Stomach smooth muscle (tissue), 2 donors: ENCODE data around the gene ITGB6.

Experiments used
- H3K27ac ChIP-seq: one replicate; pipeline ENCODE4 v1.7.0; 2013; ENCODE audit warnings: mild to moderate bottlenecking, low read length, inconsistent platforms
- H3K27me3 ChIP-seq, 2 donors: one replicate each; pipeline ENCODE4 v1.7.0; 2013; ENCODE audit warnings: low read length in 2 of 2; ENCODE audit not compliant: insufficient read depth in 2 of 2, control insufficient read depth in 1 of 2
- H3K36me3 ChIP-seq, 2 donors: one replicate each; pipeline ENCODE4 v1.7.0; 2013; ENCODE audit warnings: low read length in 2 of 2; ENCODE audit not compliant: control insufficient read depth in 2 of 2, insufficient read depth in 2 of 2
- H3K4me1 ChIP-seq: one replicate; pipeline ENCODE4 v1.7.0; 2013; ENCODE audit warnings: low read length; ENCODE audit not compliant: control insufficient read depth, insufficient read depth
- H3K4me3 ChIP-seq, 2 donors: one replicate each; pipeline ENCODE4 v1.7.0; 2013; ENCODE audit warnings: low read length in 2 of 2
- H3K9ac ChIP-seq, 2 donors: one replicate each; pipeline ENCODE4 v1.7.0; 2013; ENCODE audit warnings: low read length in 2 of 2, mild to moderate bottlenecking in 1 of 2
- H3K9me3 ChIP-seq, 2 donors: one replicate each; pipeline ENCODE4 v1.7.0; 2013; ENCODE audit warnings: low read length in 2 of 2; ENCODE audit not compliant: control insufficient read depth in 2 of 2
- donor health status: healthy.
- donor health status: Pancreatic carcinoma.

Gene ITGB6, protein sequence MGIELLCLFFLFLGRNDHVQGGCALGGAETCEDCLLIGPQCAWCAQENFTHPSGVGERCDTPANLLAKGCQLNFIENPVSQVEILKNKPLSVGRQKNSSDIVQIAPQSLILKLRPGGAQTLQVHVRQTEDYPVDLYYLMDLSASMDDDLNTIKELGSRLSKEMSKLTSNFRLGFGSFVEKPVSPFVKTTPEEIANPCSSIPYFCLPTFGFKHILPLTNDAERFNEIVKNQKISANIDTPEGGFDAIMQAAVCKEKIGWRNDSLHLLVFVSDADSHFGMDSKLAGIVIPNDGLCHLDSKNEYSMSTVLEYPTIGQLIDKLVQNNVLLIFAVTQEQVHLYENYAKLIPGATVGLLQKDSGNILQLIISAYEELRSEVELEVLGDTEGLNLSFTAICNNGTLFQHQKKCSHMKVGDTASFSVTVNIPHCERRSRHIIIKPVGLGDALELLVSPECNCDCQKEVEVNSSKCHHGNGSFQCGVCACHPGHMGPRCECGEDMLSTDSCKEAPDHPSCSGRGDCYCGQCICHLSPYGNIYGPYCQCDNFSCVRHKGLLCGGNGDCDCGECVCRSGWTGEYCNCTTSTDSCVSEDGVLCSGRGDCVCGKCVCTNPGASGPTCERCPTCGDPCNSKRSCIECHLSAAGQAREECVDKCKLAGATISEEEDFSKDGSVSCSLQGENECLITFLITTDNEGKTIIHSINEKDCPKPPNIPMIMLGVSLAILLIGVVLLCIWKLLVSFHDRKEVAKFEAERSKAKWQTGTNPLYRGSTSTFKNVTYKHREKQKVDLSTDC

DNA sequence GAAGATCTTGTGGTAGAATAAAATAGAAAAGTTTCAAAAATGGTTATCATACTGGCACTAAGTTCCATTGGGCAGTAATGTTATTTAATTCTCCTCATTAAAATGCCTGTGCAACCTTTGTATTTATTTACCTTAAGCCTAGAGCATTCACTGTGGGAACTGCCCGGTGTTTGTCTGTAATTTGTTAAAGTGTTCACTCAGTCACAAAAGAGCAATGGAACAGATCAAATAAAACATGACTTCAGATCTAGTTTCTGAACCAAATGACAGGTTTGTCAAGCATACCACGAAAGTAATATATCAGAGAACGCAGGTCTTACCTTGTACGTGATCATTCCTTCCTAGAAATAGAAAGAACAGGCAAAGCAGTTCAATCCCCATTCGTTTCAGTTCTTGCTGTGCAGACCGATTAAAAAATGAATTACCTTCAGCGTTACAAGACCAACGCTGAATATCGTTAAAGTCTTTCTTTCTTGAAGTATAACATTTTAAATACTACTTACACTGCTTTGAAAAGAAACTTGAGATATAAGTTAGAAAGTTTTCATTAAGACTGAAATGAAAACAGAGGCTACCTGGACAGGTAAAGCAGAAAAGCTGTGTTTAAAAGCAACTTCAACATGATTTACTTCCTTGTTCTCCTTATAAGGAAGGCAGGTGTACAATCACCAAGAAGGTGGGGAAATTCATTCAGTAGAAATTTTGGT lies at the start of gene ITGB6:
ITGB6 (minus strand) TSS at position 590 of the 707 bp plus-strand sequence; CDS start at position 381, 209 bp downstream.
- Histone ChIP-seq H3K36me3 (no peaks in the 10 kb centered on the region), H3K4me1 (no peaks in the 10 kb centered on the region), H3K27me3 (no peaks in the 10 kb centered on the region), H3K9me3 (no peaks in the 10 kb centered on the region), H3K27ac (no peak within 1 kb of the TSS), H3K9ac (no peak within 1 kb of the TSS), H3K4me3 (no peak within 1 kb of the TSS)

DNA sequence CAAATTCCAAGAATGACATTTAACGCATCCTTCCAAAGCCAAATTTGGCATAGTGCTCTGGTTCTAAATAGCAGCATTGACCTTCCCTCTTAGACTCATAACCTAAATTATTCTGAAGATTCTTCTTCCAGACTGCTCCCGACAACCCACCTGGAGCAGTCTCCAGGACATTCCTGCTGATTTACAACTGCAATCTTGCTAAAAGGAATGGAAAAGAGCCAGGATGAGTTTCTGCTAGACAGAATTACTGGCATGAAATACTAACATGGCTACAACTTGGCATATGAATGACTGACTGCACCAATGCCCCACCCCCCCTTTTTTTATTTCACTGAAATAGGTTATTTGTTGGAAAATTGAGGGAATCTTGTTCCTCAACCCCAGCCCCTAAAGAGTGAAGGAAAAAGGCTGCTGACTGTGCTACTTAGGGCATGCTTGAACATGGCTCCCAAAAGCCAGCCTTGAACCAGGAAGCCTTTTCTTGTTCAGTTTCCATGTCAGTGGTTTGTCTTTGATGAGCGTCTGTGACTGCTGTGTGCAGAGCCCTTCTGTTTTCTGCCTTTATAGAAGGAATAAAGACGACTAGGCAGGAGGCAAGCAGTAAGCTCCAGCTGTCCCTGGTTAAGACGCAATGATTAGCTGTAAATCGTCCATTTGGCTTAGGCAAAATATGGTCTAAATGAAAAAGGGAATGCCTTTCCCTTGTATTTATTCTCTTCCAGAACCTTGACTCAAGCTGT lies 47.4 kb upstream of the ITGB6 start:
- Histone ChIP-seq H3K9me3 (no peaks in the 10 kb centered on the region), H3K4me3 (no peak overlapping the region), H3K27me3 (no peaks in the 10 kb centered on the region), H3K9ac (no peak overlapping the region), H3K36me3 (no peaks in the 10 kb centered on the region), H3K4me1 (peaks cover 9% of the 10 kb centered on the region), H3K27ac (no peak overlapping the region)

GRCh38 chr2:160246356-160246755 lies 46.3 kb upstream of the ITGB6 start:
- no peak overlapping the region for H3K27ac ChIP-seq
- H3K27me3 ChIP-seq: no peaks in the 10 kb centered on the region
- no peak overlapping the region for H3K4me3 ChIP-seq
- H3K4me1 ChIP-seq: peaks cover 14% of the 10 kb centered on the region
- H3K9me3 ChIP-seq: no peaks in the 10 kb centered on the region
- H3K9ac ChIP-seq: no peak overlapping the region
- H3K36me3 ChIP-seq: no peaks in the 10 kb centered on the region

- H3K4me1 ChIP-seq: peaks cover 14% of the 10 kb centered on the region
- H3K9ac ChIP-seq: no peak overlapping the region
- H3K27me3 ChIP-seq: no peaks in the 10 kb centered on the region
- no peak overlapping the region for H3K27ac ChIP-seq
- H3K4me3 ChIP-seq: no peak overlapping the region
- H3K9me3 ChIP-seq: no peaks in the 10 kb centered on the region
- no peaks in the 10 kb centered on the region for H3K36me3 ChIP-seq
Observed at GRCh38 chr2:160245614-160246155, 45.6 kb upstream of the ITGB6 start.

- H3K9ac ChIP-seq: no peak overlapping the region
- no peaks in the 10 kb centered on the region for H3K9me3 ChIP-seq
- H3K4me3 ChIP-seq: no peak overlapping the region
- no peaks in the 10 kb centered on the region for H3K36me3 ChIP-seq
- H3K4me1 ChIP-seq: peaks cover 14% of the 10 kb centered on the region
- H3K27ac ChIP-seq: no peak overlapping the region
- H3K27me3 ChIP-seq: no peaks in the 10 kb centered on the region
Observed at GRCh38 chr2:160242893-160243564, 43.0 kb upstream of the ITGB6 start.

GRCh38 chr2:160241251-160242137 lies 41.4 kb upstream of the ITGB6 start:
- no peaks in the 10 kb centered on the region for H3K27me3 ChIP-seq
- peaks cover 14% of the 10 kb centered on the region for H3K4me1 ChIP-seq
- no peaks in the 10 kb centered on the region for H3K36me3 ChIP-seq
- H3K9ac ChIP-seq: no peak overlapping the region
- H3K9me3 ChIP-seq: no peaks in the 10 kb centered on the region
- no peak overlapping the region for H3K27ac ChIP-seq
- H3K4me3 ChIP-seq: no peak overlapping the region

DNA sequence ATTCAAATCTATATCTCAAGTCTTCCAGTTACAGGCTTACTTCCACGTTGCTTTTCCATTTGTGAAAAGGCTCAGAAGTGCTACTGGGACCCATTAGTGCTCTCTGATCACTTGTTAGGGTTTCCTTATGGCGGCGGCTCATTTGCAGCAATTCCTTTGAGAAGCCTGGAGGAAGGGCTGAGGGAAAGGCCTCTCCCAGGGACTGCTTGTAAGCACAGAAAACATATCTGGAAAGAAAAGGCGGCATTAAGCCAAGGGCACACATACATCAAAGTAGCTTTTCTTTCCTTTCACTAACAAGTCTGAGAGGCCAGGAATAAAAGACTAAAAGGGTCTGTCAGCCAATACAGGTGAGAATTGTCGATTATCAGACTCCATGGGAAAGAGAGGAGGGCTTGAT lies 39.4 kb upstream of the ITGB6 start:
- Histone ChIP-seq H3K36me3 (no peaks in the 10 kb centered on the region), H3K9ac (no peak overlapping the region), H3K9me3 (no peaks in the 10 kb centered on the region), H3K27ac (no peak overlapping the region), H3K4me1 (peaks cover 14% of the 10 kb centered on the region), H3K4me3 (no peak overlapping the region), H3K27me3 (no peaks in the 10 kb centered on the region)

GRCh38 chr2:160238392-160238791 lies 38.3 kb upstream of the ITGB6 start:
- Histone ChIP-seq H3K27ac (no peak overlapping the region), H3K4me3 (no peak overlapping the region), H3K9me3 (no peaks in the 10 kb centered on the region), H3K27me3 (no peaks in the 10 kb centered on the region), H3K9ac (no peak overlapping the region), H3K4me1 (peaks cover 11% of the 10 kb centered on the region), H3K36me3 (no peaks in the 10 kb centered on the region)

GRCh38 chr2:160232905-160233475 lies 32.9 kb upstream of the ITGB6 start:
- no peak overlapping the region for H3K4me3 ChIP-seq
- H3K27me3 ChIP-seq: no peaks in the 10 kb centered on the region
- H3K27ac ChIP-seq: no peak overlapping the region

More at GRCh38 chr2:160232905-160233475, 32.9 kb upstream of the ITGB6 start:
- H3K4me1 ChIP-seq: no peaks in the 10 kb centered on the region
- no peak overlapping the region for H3K9ac ChIP-seq
- H3K9me3 ChIP-seq: no peaks in the 10 kb centered on the region
- no peaks in the 10 kb centered on the region for H3K36me3 ChIP-seq
